Esophagus muscularis mucosa (tissue), 4 donors: ENCODE results near the gene GLCCI1. TPM values are rescaled to one million over a fixed set of nuclear protein-coding genes. Genes with fewer than 3 reads are reported as not detected.

ENCODE experiments used
- DNase-seq: peaks from one replicate; pipeline ENCODE4 v3.0.0-alpha.2; 2017; ENCODE audit errors: extremely low spot score
- H3K27ac ChIP-seq, 4 donors: fragments of 200-600 bp; sonication (generic); replicated peaks in 1 of 4; 1 replicate in 3 of 4; 2 replicates in 1 of 4; pipeline ENCODE4 v1.5.1; 2016 to 2019; ENCODE audit warnings: mild to moderate bottlenecking in 1 of 4
- H3K27me3 ChIP-seq, 4 donors: fragments of 200-600 bp; sonication (generic); one replicate each; pipeline versions ENCODE4 v1.5.1 to v1.6.0; 2016 to 2019
- H3K36me3 ChIP-seq, 4 donors: fragments of 200-600 bp; sonication (generic); one replicate each; pipeline ENCODE4 v1.5.1; 2016 to 2019
- H3K4me1 ChIP-seq, 4 donors: fragments of 200-600 bp; sonication (generic); one replicate each; pipeline ENCODE4 v1.5.1; 2016 to 2019
- H3K4me3 ChIP-seq, 4 donors: fragments of 200-600 bp; sonication (generic); 1 replicate in 2 of 4; 2 replicates in 2 of 4; pipeline ENCODE4 v1.5.1; 2016 to 2019; ENCODE audit warnings: mild to moderate bottlenecking in 4 of 4, moderate library complexity in 1 of 4
- H3K9me3 ChIP-seq, 4 donors: fragments of 200-600 bp; sonication (generic); 1 replicate in 3 of 4; 2 replicates in 1 of 4; pipeline ENCODE4 v1.5.1; 2016 to 2019
- EP300 ChIP-seq: sonication (generic); formaldehyde crosslinking; IDR thresholded peaks from one replicate; pipeline ENCODE4 v1.6.1; 2017; ENCODE audit warnings: antibody characterized with exemption
- POLR2A ChIP-seq: fragments of 450-650 bp; IDR thresholded peaks from one replicate; pipeline ENCODE4 v1.6.1; 2017; ENCODE audit warnings: antibody characterized with exemption, moderate library complexity, mild to moderate bottlenecking, low read depth
- POLR2AphosphoS5 ChIP-seq, 2 donors: sonication (generic); formaldehyde crosslinking; IDR thresholded peaks; one replicate each; pipeline ENCODE4 v1.6.1; 2017; ENCODE audit warnings: antibody characterized with exemption in 2 of 2
- WGBS: methylation state at CpG from one replicate; pipeline ENCODE4 v1.1.5; 2018; 5-methylcytosine and 5-hydroxymethylcytosine counted together
- intact Hi-C: fragments of 100-400 bp; cut with DNase I; formaldehyde crosslinking; loops from one replicate; pipeline ENCODE4 v1.15.1; 2023
- total RNA-seq, 4 donors: library from RNA; depleted of rRNA; stranded (reverse); fragments of >200 nt; gene quantifications; one replicate each; pipeline versions ENCODE4 v1.1.0 to v1.2.1, GENCODE V29; 2016
- TF ChIP-seq, protein P1 (sequence below), 3 experiments: fragments of 200-600 bp in 2 of 3; fragments of 450-650 bp in 1 of 3; sonication (generic) in 2 of 3; IDR thresholded peaks; one replicate each; pipeline ENCODE4 v1.5.1; 2017 to 2019; ENCODE audit warnings: antibody characterized with exemption in 3 of 3, mild to moderate bottlenecking in 2 of 3, moderate library complexity in 1 of 3

The GLCCI1 gene
- total RNA-seq, 4 donors from 2014 or later = 2.8 to 8.3 (median 4.8) TPM

DNA sequence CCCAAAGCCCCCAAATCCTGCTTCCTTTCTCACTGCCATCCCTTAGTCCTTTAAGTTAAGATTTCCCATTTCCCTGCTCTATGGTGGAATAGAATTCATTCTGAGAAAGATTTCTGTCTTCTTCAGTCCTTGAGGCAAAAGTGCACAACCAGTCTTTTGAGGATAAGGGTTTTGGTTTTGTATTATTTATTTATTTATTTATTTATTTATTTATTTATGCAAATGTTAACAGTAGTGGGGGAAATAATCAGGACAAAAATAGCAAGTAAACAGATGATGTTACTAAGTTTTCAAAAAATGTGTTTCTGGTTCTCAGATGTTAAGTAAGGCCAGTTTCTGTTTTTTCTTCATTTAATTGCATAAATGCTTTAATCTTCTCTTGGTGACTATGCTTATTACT lies 84.2 kb downstream of the GLCCI1 start:
- Histone ChIP-seq H3K9me3 (peaks cover 0 to 1% (median 0%) of the 10 kb centered on the region in 4 donors), H3K36me3 (peaks cover 0 to 18% (median 2%) of the 10 kb centered on the region in 4 donors), H3K27me3 (no peaks in the 10 kb centered on the region), H3K4me3 (no peak overlapping the region), H3K27ac (no peak overlapping the region), H3K4me1 (no peaks in the 10 kb centered on the region)
- intact Hi-C loops = no loop called here
- DNase-seq = no peak
- no peak for TF ChIP-seq EP300
- TF ChIP-seq, protein P1, sequence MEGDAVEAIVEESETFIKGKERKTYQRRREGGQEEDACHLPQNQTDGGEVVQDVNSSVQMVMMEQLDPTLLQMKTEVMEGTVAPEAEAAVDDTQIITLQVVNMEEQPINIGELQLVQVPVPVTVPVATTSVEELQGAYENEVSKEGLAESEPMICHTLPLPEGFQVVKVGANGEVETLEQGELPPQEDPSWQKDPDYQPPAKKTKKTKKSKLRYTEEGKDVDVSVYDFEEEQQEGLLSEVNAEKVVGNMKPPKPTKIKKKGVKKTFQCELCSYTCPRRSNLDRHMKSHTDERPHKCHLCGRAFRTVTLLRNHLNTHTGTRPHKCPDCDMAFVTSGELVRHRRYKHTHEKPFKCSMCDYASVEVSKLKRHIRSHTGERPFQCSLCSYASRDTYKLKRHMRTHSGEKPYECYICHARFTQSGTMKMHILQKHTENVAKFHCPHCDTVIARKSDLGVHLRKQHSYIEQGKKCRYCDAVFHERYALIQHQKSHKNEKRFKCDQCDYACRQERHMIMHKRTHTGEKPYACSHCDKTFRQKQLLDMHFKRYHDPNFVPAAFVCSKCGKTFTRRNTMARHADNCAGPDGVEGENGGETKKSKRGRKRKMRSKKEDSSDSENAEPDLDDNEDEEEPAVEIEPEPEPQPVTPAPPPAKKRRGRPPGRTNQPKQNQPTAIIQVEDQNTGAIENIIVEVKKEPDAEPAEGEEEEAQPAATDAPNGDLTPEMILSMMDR (IDR thresholded peaks at IDR 0.05) = no peak

- intact Hi-C loops = no loop called here
- H3K4me3 ChIP-seq = no peak overlapping the region
- no peak for TF ChIP-seq POLR2A
- no peak for TF ChIP-seq POLR2AphosphoS5 (IDR thresholded peaks at IDR 0.05)
- TF ChIP-seq EP300 = no peak
- TF ChIP-seq, protein P1 (IDR thresholded peaks at IDR 0.05) = no peak
- DNase-seq = no peak
- no peaks in the 10 kb centered on the region for H3K4me1 ChIP-seq
- no peaks in the 10 kb centered on the region for H3K9me3 ChIP-seq
- H3K36me3 ChIP-seq = peaks cover 0 to 17% (median 2%) of the 10 kb centered on the region in 4 donors
- no peaks in the 10 kb centered on the region for H3K27me3 ChIP-seq
- H3K27ac ChIP-seq = no peak overlapping the region
Measured at GRCh38 chr7:8056439-8056838, 87.8 kb downstream of the GLCCI1 start.

DNA sequence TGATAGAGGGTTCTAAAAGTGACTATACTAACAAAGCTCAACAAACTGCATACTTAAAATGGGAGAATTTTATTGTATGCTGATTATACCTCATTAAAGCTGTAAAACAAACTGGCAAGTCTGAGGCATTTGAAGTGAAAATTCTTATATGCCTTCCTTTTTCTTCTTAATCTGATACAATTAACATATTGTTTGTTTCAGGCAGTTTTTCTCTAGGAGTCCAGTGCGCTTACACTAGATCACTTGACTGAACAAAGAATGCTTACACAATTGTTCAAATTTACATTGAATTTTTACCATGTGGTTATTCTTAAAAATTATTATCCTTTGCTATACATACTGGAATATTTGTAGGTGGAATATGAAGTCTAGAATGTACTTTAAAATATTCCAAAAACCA lies 89.0 kb downstream of the GLCCI1 start:
- Histone ChIP-seq H3K27me3 (no peaks in the 10 kb centered on the region), H3K4me3 (no peak overlapping the region), H3K36me3 (peaks cover 0 to 21% (median 2%) of the 10 kb centered on the region in 4 donors), H3K4me1 (no peaks in the 10 kb centered on the region), H3K27ac (no peak overlapping the region), H3K9me3 (no peaks in the 10 kb centered on the region)
- TF ChIP-seq, protein P1 (IDR thresholded peaks at IDR 0.05) = no peak
- TF ChIP-seq POLR2A = no peak
- no peak for TF ChIP-seq POLR2AphosphoS5 (IDR thresholded peaks at IDR 0.05)
- no peak for TF ChIP-seq EP300
- DNase-seq = no peak
- WGBS = 100% methylated on average over 1 of the region's 1 CpG
- intact Hi-C loops = no loop called here

- peaks cover 0 to 27% (median 2%) of the 10 kb centered on the region in 4 donors for H3K36me3 ChIP-seq
- H3K9me3 ChIP-seq = no peaks in the 10 kb centered on the region
- no peaks in the 10 kb centered on the region for H3K27me3 ChIP-seq
- no peak for DNase-seq
- H3K4me1 ChIP-seq = no peaks in the 10 kb centered on the region
- H3K27ac ChIP-seq = no peak overlapping the region
- intact Hi-C loops = no loop called here
- TF ChIP-seq POLR2AphosphoS5 (IDR thresholded peaks at IDR 0.05) (no peak), POLR2A (no peak), EP300 (no peak)
- TF ChIP-seq, protein P1 (IDR thresholded peaks at IDR 0.05) = no peak
- no peak overlapping the region for H3K4me3 ChIP-seq
Measured at GRCh38 chr7:8058322-8058721, 89.7 kb downstream of the GLCCI1 start.

DNA sequence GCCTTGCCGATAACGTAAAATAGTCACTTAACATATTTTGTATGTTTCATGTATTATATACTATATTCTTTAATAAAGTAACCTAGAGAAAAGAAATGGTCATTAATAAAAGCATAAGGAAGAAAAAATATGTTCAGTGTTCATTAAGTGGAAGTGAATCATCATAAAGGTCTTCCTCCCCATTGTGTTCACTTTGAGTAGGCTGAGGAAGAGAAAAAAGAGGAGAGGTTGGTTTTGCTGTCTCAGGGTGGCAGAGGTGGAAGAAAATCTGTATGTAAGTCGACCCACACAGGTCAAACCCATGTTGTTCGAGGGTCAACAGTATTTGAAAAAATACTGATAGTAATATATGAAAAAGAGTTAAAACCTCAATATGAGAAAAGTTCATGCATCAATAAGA lies 90.3 kb downstream of the GLCCI1 start:
- H3K9me3 ChIP-seq = no peaks in the 10 kb centered on the region
- TF ChIP-seq POLR2A (no peak), EP300 (no peak), POLR2AphosphoS5 (IDR thresholded peaks at IDR 0.05) (no peak)
- TF ChIP-seq, protein P1 (IDR thresholded peaks at IDR 0.05) = no peak
- 93% methylated on average over 4 of the region's 4 CpGs for WGBS
- peaks cover 0 to 27% (median 2%) of the 10 kb centered on the region in 4 donors for H3K36me3 ChIP-seq
- no peaks in the 10 kb centered on the region for H3K4me1 ChIP-seq
- H3K4me3 ChIP-seq = no peak overlapping the region
- no peak for DNase-seq
- intact Hi-C loops = no loop called here
- H3K27me3 ChIP-seq = no peaks in the 10 kb centered on the region
- H3K27ac ChIP-seq = no peak overlapping the region
